Amygdala (tissue), 56 donors: Measurements from ENCODE around the gene GCFC2.
"Not testable (repeated sequence)": the region's sequence is repeated elsewhere in the genome, so short reads cannot be mapped to it uniquely, and the experiment has no call there.

Source experiments
- DNase-seq, 56 donors: peaks; one replicate each; lab custom pipeline; 2025; lab: John Stamatoyannopoulos, UW

GCFC2 gene

GRCh38 chr2:75710577-75711253 is at the start of gene GCFC2:
GCFC2 (minus strand) TSS chr2:75710915; CDS start chr2:75710855, 60 bp downstream.
- peak; percentile 38 to 89 (median 76) for DNase-seq

GRCh38 chr2:75752828-75753227 is 42.1 kb upstream of the GCFC2 start:
- DNase-seq = no peak

GRCh38 chr2:75751824-75752468 is 41.2 kb upstream of the GCFC2 start:
- DNase-seq = no peak

- DNase-seq = no peak
These were observed 40.6 kb upstream of the GCFC2 start for GRCh38 chr2:75751360-75751759.

- DNase-seq = no peak
These were observed 27.2 kb upstream of the GCFC2 start for GRCh38 chr2:75737961-75738360.

GRCh38 chr2:75736276-75736675 is 25.6 kb upstream of the GCFC2 start:
- DNase-seq = no peak

GRCh38 chr2:75729861-75730260 is 19.1 kb upstream of the GCFC2 start:
- DNase-seq = no peak

GRCh38 chr2:75728614-75729419 is 18.1 kb upstream of the GCFC2 start:
- no peak for DNase-seq

GRCh38 chr2:75722687-75723086 is 12.0 kb upstream of the GCFC2 start:
- DNase-seq = no peak

GRCh38 chr2:75720525-75720924 is 9.8 kb upstream of the GCFC2 start:
- DNase-seq = no peak

GRCh38 chr2:75719616-75720015 is 8.9 kb upstream of the GCFC2 start:
- no peak for DNase-seq

GRCh38 chr2:75716406-75716805 is 5.7 kb upstream of the GCFC2 start:
- DNase-seq = peak in 1 of 56 donors; percentile 2

- not testable (repeated sequence) for DNase-seq
These were observed 875 bp upstream of the GCFC2 start for GRCh38 chr2:75711590-75711989.

GRCh38 chr2:75710220-75710576 is 517 bp downstream of the GCFC2 start:
- DNase-seq = peak in 1 of 56 donors; percentile 45

- DNase-seq = no peak
These were observed 1.4 kb downstream of the GCFC2 start for GRCh38 chr2:75709297-75709696.

- DNase-seq = no peak
These were observed 2.8 kb downstream of the GCFC2 start for GRCh38 chr2:75707901-75708300.

GRCh38 chr2:75705921-75706320 is 4.8 kb downstream of the GCFC2 start:
- no peak for DNase-seq

- DNase-seq = no peak
These were observed 7.0 kb downstream of the GCFC2 start for GRCh38 chr2:75703589-75704287.

- DNase-seq = no peak
These were observed 8.1 kb downstream of the GCFC2 start for GRCh38 chr2:75702593-75702992.

GRCh38 chr2:75698918-75699317 is 11.8 kb downstream of the GCFC2 start:
- DNase-seq = no peak

- no peak for DNase-seq
These were observed 22.5 kb downstream of the GCFC2 start for GRCh38 chr2:75688196-75688595.
